ENCODE measurements around the gene TFEB. TPM values are rescaled to one million over a fixed set of nuclear protein-coding genes. Genes with fewer than 3 reads are reported as not detected.

TFEB gene
- total and polyA plus RNA-seq, 2 donors from 2014 or later: 50.7 to 51.0 TPM

DNA sequence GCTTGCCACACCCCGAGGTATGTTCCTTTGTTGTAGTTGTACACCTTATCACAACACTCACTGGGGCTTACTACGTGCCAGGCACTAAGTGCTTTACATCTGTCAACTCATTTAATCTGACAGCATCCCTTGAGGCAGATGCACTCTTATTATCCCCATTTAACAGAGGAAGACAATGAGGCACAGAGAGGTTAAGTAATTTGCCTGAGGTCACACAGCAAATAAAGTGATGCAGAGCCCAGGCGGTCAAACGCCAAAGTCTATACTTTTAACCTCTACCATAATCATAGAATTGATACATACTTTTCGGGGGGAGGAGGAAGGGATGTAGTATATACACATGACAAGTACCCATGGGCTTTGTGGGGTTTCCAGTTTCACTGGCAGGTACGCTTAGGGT lies 59.4 kb downstream of the TFEB start:
- intact Hi-C loops (cut with DNase I): loop anchor here (5.0 kb wide), 1 partner anchor 309 kb away; no protein-coding TSS in a partner anchor
- FAIRE-seq: no peak
- DNase-seq: peak in 1 of 5 donors; percentile 13

GRCh38 chr6:41675176-41675775 lies 60.1 kb downstream of the TFEB start:
- DNase-seq: peak in 2 of 5 donors; percentile 36 to 48
- TF ChIP-seq CTCF (IDR thresholded peaks at IDR 0.05; ENCODE audit: borderline replicate concordance, extremely low read depth, insufficient read depth): no peak
- intact Hi-C loops (cut with DNase I): loop anchor here (5.0 kb wide), 1 partner anchor 308 kb away; no protein-coding TSS in a partner anchor
- H3K27me3 ChIP-seq (ENCODE audit: control insufficient read depth, insufficient read depth, low read length): no peaks in the 10 kb centered on the region
- no peak overlapping the region for H3K27ac ChIP-seq (ENCODE audit: low read depth in 2 of 2, low read length in 2 of 2)
- no peak for FAIRE-seq
- no peaks in the 10 kb centered on the region for H3K9me3 ChIP-seq (ENCODE audit: control insufficient read depth in 2 of 3, insufficient read depth in 1 of 3, low read length in 3 of 3)
- H3K4me3 ChIP-seq (ENCODE audit: low read length in 3 of 3): no peak overlapping the region
- H3K4me1 ChIP-seq (ENCODE audit: control insufficient read depth in 2 of 3, insufficient read depth in 2 of 3, low read depth in 1 of 3, low read length in 3 of 3): no peaks in the 10 kb centered on the region
- no peaks in the 10 kb centered on the region for H3K36me3 ChIP-seq (ENCODE audit: control insufficient read depth in 2 of 3, insufficient read depth in 3 of 3, low read length in 3 of 3)
- no peak overlapping the region for H3K9ac ChIP-seq (ENCODE audit: low read length in 3 of 3)

More for the DNA sequence above, 59.4 kb downstream of the TFEB start:
- no peak overlapping the region for H3K27ac ChIP-seq (ENCODE audit: low read depth in 2 of 2, low read length in 2 of 2)
- no peaks in the 10 kb centered on the region for H3K4me1 ChIP-seq (ENCODE audit: control insufficient read depth in 2 of 3, insufficient read depth in 2 of 3, low read depth in 1 of 3, low read length in 3 of 3)
- no peaks in the 10 kb centered on the region for H3K9me3 ChIP-seq (ENCODE audit: control insufficient read depth in 2 of 3, insufficient read depth in 1 of 3, low read length in 3 of 3)
- H3K4me3 ChIP-seq (ENCODE audit: low read length in 3 of 3): no peak overlapping the region
- no peak overlapping the region for H3K9ac ChIP-seq (ENCODE audit: low read length in 3 of 3)
- TF ChIP-seq CTCF (IDR thresholded peaks at IDR 0.05; ENCODE audit: borderline replicate concordance, extremely low read depth, insufficient read depth): no peak
- H3K27me3 ChIP-seq (ENCODE audit: control insufficient read depth, insufficient read depth, low read length): no peaks in the 10 kb centered on the region
- no peaks in the 10 kb centered on the region for H3K36me3 ChIP-seq (ENCODE audit: control insufficient read depth in 2 of 3, insufficient read depth in 3 of 3, low read length in 3 of 3)

DNA sequence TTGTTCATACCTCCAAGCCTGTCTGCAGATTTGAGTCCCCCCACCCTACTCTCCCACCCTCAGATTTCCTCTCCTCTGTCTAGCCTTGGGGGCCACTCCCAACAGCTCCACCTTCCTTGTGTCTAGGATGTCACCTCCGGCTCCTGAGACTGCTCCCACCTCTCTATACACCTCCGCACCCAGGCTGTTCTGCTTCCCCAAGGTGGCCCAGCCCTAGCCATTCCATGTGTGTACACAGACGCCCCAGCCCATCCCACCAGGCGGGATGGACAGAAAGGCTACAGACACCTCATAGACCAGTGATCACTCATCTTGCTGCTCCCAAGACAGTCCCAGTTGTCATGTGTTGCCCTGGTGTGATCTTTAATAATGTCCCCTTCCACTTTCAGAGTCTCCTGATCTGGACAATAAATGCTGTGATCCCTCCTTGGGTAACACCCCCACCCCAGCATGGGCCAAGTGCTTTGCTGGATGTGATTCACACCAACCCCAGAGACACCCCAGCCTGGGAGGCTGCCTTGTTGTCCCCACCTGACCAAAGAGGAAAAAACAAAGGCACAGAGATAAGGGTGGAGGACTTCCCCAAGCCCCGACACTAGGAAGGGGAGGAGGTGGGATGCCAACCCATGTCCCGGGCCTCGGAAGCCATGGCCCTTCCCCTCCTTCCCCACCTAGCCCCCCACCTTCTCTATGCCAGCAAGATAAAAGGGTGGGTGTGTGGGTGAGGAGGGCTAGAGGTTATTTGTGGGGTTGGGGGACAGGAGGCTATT lies 61.0 kb downstream of the TFEB start:
- H3K4me1 ChIP-seq (ENCODE audit: control insufficient read depth in 2 of 3, insufficient read depth in 2 of 3, low read depth in 1 of 3, low read length in 3 of 3): no peaks in the 10 kb centered on the region
- intact Hi-C loops (cut with DNase I): no loop called here
- H3K27ac ChIP-seq (ENCODE audit: low read depth in 2 of 2, low read length in 2 of 2): no peak overlapping the region
- no peak for TF ChIP-seq CTCF (IDR thresholded peaks at IDR 0.05; ENCODE audit: borderline replicate concordance, extremely low read depth, insufficient read depth)
- no peaks in the 10 kb centered on the region for H3K9me3 ChIP-seq (ENCODE audit: control insufficient read depth in 2 of 3, insufficient read depth in 1 of 3, low read length in 3 of 3)
- H3K36me3 ChIP-seq (ENCODE audit: control insufficient read depth in 2 of 3, insufficient read depth in 3 of 3, low read length in 3 of 3): no peaks in the 10 kb centered on the region
- peak in 2 of 5 donors; percentile 22 to 35 for DNase-seq
- no peak for FAIRE-seq
- no peak overlapping the region for H3K9ac ChIP-seq (ENCODE audit: low read length in 3 of 3)
- no peak overlapping the region for H3K4me3 ChIP-seq (ENCODE audit: low read length in 3 of 3)
- no peaks in the 10 kb centered on the region for H3K27me3 ChIP-seq (ENCODE audit: control insufficient read depth, insufficient read depth, low read length)
